Bronchial epithelial cell (primary cell): ENCODE results near the gene SDK2. TPM values are rescaled to one million over a fixed set of nuclear protein-coding genes. Genes with fewer than 3 reads are reported as not detected.
"Not testable (repeated sequence)": the region's sequence is repeated elsewhere in the genome, so short reads cannot be mapped to it uniquely, and the experiment has no call there.

Experiments used
- DNase-seq: peaks from one replicate; pipeline ENCODE4 v3.0.0-alpha.2; 2010; ENCODE audit warnings: low read depth
- FAIRE-seq: peaks from 2 replicates; lab custom pipeline; 2011; peaks lifted over from hg19 to GRCh38; lab: Jason Lieb, UNC
- H3K27me3 ChIP-seq: 2 replicates; pipeline ENCODE4 v1.5.1; 2011; ENCODE audit warnings: low read length; ENCODE audit not compliant: control insufficient read depth, insufficient read depth
- H3K36me3 ChIP-seq: 2 replicates; pipeline ENCODE4 v1.5.1; 2011; ENCODE audit warnings: low read length; ENCODE audit not compliant: control insufficient read depth, insufficient read depth
- H3K4me3 ChIP-seq: 2 replicates; pipeline ENCODE4 v1.5.1; 2011; ENCODE audit warnings: mild to moderate bottlenecking, low read depth, low read length, control low read depth
- CTCF ChIP-seq: IDR thresholded peaks from 2 replicates; pipeline ENCODE4 v1.5.1; 2011; ENCODE audit warnings: mild to moderate bottlenecking, moderate library complexity, low read length, control low read depth, inconsistent platforms; ENCODE audit not compliant: insufficient read depth, severe bottlenecking
- total RNA-seq: library from RNA; depleted of rRNA; stranded (reverse); fragments of >200 nt; gene quantifications from 2 replicates; pipeline ENCODE4 v1.2.1, GENCODE V29; 2014

SDK2 gene
- total RNA-seq, 1 donor from 2014 or later = 2.1 TPM

- Histone ChIP-seq H3K36me3 (no peaks in the 10 kb centered on the region), H3K27me3 (no peaks in the 10 kb centered on the region), H3K4me3 (no peak overlapping the region)
- no peak for TF ChIP-seq CTCF
- no peak for FAIRE-seq
- no peak for DNase-seq
Observed at GRCh38 chr17:73480740-73481139, 163.5 kb downstream of the SDK2 start.

GRCh38 chr17:73478768-73479424 is 165.3 kb downstream of the SDK2 start:
- no peak for DNase-seq
- no peaks in the 10 kb centered on the region for H3K27me3 ChIP-seq
- peak; percentile 90 for FAIRE-seq
- no peak for TF ChIP-seq CTCF
- no peak overlapping the region for H3K4me3 ChIP-seq
- no peaks in the 10 kb centered on the region for H3K36me3 ChIP-seq

- no peak for DNase-seq
- Histone ChIP-seq H3K27me3 (no peaks in the 10 kb centered on the region), H3K4me3 (no peak overlapping the region), H3K36me3 (no peaks in the 10 kb centered on the region)
- FAIRE-seq = no peak
- no peak for TF ChIP-seq CTCF
Observed at GRCh38 chr17:73478334-73478733, 165.9 kb downstream of the SDK2 start.

GRCh38 chr17:73476890-73477350 is 167.3 kb downstream of the SDK2 start:
- DNase-seq = no peak
- FAIRE-seq = no peak
- no peak for TF ChIP-seq CTCF
- no peak overlapping the region for H3K4me3 ChIP-seq
- H3K36me3 ChIP-seq = no peaks in the 10 kb centered on the region
- H3K27me3 ChIP-seq = no peaks in the 10 kb centered on the region

- no peaks in the 10 kb centered on the region for H3K27me3 ChIP-seq
- FAIRE-seq = no peak
- H3K36me3 ChIP-seq = no peaks in the 10 kb centered on the region
- H3K4me3 ChIP-seq = no peak overlapping the region
- TF ChIP-seq CTCF = no peak
- DNase-seq = peak; percentile 80
Observed at GRCh38 chr17:73474370-73474988, 169.8 kb downstream of the SDK2 start.

GRCh38 chr17:73472715-73473114 is 171.5 kb downstream of the SDK2 start:
- DNase-seq, H3K4me3 ChIP-seq, FAIRE-seq, H3K36me3 ChIP-seq, H3K27me3 ChIP-seq: not testable (repeated sequence)
